GM19467 (cell line): ENCODE data around the gene CDH23.

ENCODE experiments used
- ATAC-seq: cut with Tn5 transposase; IDR thresholded peaks from one replicate; pipeline ENCODE4 v1.9.1; 2021; ENCODE audit warnings: mild to moderate bottlenecking, moderate library complexity; ENCODE audit not compliant: unreplicated experiment

CDH23 gene

DNA sequence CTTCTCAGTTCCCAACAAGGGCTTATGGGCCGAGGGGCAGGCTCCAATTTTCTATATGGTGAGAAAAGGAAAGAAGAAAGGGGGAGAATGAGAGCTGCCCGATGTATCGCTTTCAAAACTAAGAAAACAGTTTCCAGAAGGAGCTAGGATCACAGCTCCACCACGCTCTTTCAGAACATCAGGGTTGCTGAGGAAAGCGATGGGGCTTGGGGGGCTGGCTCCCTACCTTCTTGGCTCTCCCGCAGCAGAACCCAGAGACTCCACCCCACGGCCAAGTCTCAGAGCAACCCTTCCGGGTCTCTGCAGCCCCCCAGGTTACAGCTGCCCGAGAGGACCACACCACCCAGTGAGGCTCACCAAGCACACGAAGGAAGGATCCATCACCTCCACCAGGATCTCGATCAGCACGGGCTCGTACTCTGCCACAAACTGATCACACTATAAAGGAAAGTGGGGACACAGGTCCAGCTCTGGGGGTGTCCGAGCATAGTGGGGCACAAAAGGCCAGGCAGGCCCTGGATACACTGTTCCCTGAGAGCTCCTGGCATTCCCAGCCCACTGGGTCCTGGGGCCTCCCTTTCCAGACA is 422.0 kb downstream of the CDH23 start:
- no peak for ATAC-seq

GRCh38 chr10:71819441-71819861 is 422.7 kb downstream of the CDH23 start:
- ATAC-seq, result no peak

GRCh38 chr10:71819985-71820384 is 423.3 kb downstream of the CDH23 start:
- no peak for ATAC-seq

DNA sequence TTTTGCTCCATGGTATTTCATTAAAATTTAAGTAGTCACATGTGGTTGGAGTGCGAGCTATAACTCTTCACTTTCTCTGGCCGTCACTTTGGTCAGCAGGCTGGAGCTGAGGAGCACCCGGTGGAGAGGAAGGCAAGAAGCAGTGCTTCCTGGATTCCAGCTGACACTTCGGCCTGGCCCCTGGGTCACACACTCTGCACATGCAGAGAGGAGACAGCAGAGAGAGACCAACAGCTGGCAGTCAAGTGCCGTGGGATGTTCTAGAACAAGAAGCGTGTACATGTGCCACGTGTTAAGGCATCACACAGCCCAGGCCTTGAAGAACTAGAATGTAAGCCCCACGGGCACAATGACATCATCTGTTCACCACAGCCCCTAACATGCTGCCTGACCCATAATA is 424.2 kb downstream of the CDH23 start:
- no peak for ATAC-seq

DNA sequence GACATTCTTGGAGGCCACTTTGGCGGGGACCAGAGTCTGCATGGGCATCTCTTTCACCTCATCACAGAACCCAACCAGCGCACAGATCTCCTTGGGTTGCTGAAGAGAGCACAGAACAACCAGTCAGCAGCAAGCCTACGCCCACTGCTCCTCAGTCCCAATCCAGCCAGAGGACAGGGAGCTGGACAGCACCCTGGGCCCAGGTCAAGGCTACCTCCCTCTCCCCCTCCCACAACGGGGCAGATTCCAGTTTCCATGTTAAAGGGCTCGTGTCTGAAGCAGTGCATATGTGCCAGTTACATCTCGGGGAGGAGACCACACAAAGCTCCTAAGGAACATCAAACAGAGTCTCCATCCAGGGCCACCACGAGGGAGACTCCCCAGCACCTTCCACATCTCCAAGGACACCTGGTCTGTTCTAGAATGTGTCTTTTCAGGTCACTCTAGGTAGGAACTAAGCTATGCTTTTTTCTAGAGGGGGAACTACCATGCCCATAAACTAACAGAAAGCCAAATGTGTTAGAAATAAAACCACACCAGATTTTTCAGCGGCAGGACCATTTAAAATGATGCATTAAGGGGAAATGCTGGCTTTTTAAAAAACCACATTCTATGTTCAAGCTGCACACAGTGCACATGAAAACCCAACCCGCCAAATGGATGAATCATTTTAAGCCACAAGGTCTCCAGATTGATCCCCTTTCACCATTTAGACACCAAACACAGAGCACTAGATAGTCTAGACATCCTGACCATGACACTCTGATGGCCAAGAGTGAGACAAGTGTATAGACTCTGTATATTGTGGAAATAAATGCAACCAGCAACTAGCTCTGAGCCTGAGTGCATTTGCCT is 425.4 kb downstream of the CDH23 start:
- ATAC-seq, result no peak

DNA sequence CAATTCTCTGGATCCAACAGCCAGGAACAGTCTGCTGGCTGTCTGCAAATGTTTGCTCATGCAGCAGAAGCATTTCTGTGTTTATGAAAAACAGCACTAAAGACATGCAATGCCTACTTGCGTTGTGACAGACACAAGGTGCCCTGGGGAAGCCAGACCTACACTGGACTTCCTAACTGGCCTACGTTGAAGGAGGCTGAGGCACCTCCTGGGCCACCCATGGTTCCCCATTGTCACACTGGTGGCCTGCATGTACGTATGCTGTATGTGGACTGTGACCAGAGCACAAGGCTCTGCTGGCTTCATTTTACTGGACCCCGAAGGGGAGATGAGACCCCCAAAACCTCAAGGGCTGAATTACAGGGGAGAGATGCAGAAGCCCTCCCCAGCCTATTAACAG is 426.6 kb downstream of the CDH23 start:
- ATAC-seq, result no peak

GRCh38 chr10:71824333-71824732 is 427.6 kb downstream of the CDH23 start:
- no peak for ATAC-seq

GRCh38 chr10:71825217-71825616 is 428.5 kb downstream of the CDH23 start:
- no peak for ATAC-seq

DNA sequence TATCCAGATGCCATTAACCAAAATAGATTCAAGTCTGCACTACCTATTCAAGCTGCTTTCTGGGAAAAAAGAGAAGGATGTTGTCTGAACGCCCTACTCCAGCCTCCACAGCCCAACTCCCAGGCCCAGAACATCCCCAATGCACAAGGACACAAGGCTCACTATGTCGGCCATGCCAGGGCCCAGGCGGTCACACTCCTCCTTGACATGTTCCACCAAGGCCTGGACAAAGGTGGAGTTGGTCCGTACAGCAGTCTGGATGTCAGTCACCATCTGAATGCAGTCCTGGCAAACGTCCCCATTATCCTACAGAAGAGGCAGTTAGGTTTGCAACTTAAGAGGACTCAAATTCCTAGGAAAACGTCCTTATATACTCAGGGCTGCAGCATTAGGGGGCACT is 431.1 kb downstream of the CDH23 start:
- ATAC-seq, result no peak

DNA sequence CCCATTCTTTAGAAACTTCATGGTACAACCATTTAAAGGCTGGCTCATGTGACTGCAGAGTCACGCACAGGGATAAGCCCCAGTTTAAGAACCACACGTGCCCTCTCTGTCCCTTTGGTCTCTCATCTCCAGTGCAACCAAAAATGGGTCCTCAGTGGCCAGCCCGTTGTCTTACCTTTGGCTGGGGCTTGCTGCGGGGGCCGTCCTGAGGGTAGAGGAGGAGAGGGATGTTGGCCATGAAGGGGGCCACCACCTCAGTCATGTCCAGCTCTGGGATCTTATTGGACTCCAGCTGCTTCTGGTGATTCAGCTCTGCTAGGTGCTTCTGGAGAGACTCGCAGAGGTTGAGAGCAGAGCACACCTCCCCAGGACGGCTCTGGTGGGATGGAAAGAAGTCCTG is 432.0 kb downstream of the CDH23 start:
- ATAC-seq, result no peak

- ATAC-seq, result no peak
These were observed 432.5 kb downstream of the CDH23 start for GRCh38 chr10:71829171-71829570.

- ATAC-seq, result no peak
These were observed 433.2 kb downstream of the CDH23 start for GRCh38 chr10:71829896-71830295.

DNA sequence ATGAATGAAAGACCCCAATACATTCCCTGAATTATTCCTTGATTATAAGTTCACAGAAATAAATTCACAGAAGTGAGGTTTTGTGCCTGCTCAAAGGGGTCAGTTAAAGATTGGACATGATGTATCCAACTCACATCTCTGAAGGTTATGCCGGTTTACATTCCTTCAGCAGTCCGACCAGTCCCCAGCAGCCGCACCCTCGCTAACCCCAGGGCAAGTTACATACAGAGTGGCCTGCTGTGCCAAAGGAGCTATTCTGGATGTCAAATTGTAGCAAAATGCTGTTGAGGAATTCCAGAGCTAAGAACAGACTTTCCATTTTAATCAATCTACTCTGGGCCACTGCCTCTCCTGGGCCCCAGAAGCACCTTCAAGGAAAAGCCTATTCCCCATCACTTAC is 434.0 kb downstream of the CDH23 start:
- no peak for ATAC-seq

GRCh38 chr10:71831646-71832552 is 435.2 kb downstream of the CDH23 start:
- no peak for ATAC-seq

DNA sequence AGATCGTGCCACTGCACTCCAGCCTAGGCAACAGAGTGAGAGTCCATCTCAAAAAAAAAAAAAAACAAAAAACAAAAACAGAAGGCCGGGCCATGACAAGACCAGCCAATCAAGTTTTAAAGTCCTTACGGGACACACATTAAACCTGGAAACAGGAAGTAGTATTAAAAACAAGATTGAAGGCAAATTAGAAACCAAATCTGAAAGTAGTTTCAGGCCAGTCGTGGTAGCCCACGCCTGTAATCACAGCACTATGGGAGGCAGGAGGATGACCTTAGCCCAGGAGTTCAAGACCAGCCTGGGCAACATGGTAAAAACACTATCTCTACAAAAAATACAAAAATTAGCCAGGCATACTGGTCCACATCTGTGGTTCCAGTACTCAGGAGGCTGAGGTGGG is 436.2 kb downstream of the CDH23 start:
- ATAC-seq, result no peak

DNA sequence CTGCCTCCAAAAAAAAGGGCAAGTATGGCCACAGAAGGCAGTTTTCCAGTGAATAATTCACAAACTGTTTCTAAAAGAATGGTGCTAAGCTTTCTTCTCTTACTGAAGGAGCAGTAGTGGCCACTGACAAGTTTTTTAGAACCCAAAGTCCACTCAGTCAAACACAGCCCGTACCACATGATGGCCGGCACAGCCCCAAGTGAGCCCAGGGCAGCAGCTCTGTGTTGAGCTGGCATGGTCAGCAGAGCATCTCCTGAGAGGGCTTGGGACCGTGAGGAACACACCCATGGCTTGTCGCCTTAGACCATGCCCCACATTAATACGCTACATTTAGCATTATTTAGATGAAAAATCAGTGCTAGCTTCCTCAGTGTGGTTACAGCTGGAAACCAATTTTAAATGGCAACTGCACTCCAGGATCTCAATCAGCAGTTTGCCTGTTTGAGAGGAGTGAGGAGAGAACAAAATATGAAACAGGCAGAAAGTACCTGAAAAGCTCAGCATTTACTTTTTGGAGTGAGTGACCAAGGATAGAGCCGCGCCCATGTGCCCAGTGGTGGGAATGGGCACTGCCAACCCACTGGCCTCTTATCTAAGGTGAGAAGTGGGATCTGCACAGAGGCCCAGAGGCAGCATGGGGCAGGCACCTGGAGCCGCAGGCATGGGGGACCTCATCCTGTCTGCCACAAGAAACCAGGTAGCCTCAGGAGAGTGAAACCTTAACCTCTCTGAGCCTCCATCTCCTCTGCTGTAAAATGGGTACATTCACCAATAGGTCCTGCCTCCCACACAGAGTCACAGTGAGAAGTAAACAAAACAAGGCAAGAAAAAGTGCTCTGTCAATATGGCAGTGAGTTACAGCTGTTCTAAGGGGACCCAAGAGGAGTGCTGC is 437.0 kb downstream of the CDH23 start:
- no peak for ATAC-seq

GRCh38 chr10:71834343-71834674 is 437.6 kb downstream of the CDH23 start:
- ATAC-seq, result no peak

- peak; percentile 91 for ATAC-seq
These were observed 439.2 kb downstream of the CDH23 start for GRCh38 chr10:71835671-71836595.

- ATAC-seq, result peak; percentile 20
These were observed 439.9 kb downstream of the CDH23 start for GRCh38 chr10:71836596-71836974.
